ENCODE results near the gene CHST3.

DNA sequence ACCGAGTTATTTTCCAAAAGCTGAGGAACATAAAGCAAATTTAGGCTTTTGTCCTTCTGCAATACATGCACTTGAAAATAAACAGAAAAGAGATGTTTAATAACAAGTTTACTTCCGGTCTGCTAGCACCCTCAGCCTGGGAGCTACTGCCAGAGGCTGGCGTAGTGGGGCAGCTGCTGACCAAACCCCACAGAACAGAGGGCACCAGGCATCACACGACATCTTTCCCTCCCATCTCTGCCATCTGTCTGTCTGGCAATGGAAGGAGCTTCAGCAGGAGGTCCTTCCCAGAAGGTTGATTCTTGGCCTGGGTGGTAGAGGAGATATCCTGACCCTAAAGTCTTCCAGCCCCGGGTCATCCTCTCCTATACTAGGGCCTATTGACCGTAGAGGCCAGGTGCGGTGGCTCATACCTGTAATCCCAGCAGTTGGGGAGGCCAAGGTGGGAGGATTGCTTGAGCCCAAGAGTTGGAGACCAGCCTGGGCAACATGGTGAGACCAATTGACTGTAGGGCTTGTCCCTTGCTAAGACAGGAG lies 47.8 kb downstream of the CHST3 start:
- TF ChIP-seq, protein P1, sequence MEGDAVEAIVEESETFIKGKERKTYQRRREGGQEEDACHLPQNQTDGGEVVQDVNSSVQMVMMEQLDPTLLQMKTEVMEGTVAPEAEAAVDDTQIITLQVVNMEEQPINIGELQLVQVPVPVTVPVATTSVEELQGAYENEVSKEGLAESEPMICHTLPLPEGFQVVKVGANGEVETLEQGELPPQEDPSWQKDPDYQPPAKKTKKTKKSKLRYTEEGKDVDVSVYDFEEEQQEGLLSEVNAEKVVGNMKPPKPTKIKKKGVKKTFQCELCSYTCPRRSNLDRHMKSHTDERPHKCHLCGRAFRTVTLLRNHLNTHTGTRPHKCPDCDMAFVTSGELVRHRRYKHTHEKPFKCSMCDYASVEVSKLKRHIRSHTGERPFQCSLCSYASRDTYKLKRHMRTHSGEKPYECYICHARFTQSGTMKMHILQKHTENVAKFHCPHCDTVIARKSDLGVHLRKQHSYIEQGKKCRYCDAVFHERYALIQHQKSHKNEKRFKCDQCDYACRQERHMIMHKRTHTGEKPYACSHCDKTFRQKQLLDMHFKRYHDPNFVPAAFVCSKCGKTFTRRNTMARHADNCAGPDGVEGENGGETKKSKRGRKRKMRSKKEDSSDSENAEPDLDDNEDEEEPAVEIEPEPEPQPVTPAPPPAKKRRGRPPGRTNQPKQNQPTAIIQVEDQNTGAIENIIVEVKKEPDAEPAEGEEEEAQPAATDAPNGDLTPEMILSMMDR (IDR thresholded peaks at IDR 0.05; ENCODE audit: poor library complexity, severe bottlenecking), result no peak
- no peak for TF ChIP-seq EZH2 (IDR thresholded peaks at IDR 0.05; ENCODE audit: borderline replicate concordance, insufficient read depth, low read length, poor library complexity, severe bottlenecking)
- TF ChIP-seq EP300 (conservative IDR thresholded peaks at IDR 0.05; ENCODE audit: poor library complexity, severe bottlenecking), result no peak
- TF ChIP-seq RAD21 (conservative IDR thresholded peaks at IDR 0.05), result no peak
- no peak for TF ChIP-seq POLR2AphosphoS5 (IDR thresholded peaks at IDR 0.05)
- no peak for TF ChIP-seq SMC3 (conservative IDR thresholded peaks at IDR 0.05; ENCODE audit: poor library complexity)
- no peak for TF ChIP-seq TAF1 (IDR thresholded peaks at IDR 0.05; ENCODE audit: low read depth)
- TF ChIP-seq, protein P2, sequence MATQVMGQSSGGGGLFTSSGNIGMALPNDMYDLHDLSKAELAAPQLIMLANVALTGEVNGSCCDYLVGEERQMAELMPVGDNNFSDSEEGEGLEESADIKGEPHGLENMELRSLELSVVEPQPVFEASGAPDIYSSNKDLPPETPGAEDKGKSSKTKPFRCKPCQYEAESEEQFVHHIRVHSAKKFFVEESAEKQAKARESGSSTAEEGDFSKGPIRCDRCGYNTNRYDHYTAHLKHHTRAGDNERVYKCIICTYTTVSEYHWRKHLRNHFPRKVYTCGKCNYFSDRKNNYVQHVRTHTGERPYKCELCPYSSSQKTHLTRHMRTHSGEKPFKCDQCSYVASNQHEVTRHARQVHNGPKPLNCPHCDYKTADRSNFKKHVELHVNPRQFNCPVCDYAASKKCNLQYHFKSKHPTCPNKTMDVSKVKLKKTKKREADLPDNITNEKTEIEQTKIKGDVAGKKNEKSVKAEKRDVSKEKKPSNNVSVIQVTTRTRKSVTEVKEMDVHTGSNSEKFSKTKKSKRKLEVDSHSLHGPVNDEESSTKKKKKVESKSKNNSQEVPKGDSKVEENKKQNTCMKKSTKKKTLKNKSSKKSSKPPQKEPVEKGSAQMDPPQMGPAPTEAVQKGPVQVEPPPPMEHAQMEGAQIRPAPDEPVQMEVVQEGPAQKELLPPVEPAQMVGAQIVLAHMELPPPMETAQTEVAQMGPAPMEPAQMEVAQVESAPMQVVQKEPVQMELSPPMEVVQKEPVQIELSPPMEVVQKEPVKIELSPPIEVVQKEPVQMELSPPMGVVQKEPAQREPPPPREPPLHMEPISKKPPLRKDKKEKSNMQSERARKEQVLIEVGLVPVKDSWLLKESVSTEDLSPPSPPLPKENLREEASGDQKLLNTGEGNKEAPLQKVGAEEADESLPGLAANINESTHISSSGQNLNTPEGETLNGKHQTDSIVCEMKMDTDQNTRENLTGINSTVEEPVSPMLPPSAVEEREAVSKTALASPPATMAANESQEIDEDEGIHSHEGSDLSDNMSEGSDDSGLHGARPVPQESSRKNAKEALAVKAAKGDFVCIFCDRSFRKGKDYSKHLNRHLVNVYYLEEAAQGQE (IDR thresholded peaks at IDR 0.05; ENCODE audit: borderline replicate concordance), result no peak
